ENCODE data around the gene IL17C. TPM values are rescaled to one million over a fixed set of nuclear protein-coding genes. Genes with fewer than 3 reads are reported as not detected.

Gene IL17C
- total RNA-seq, 2 donors from 2014 or later, result not detected

- H3K27ac ChIP-seq (ENCODE audit: low read depth, low read length), result no peak overlapping the region
- WGBS, 2 experiments (ENCODE audit: insufficient coverage in 1 of 2, insufficient read length in 1 of 2), result 91 to 94% methylated on average over 18 to 29 of the region's 29 CpGs
- peaks cover 5% of the 10 kb centered on the region for H3K4me1 ChIP-seq (ENCODE audit: control insufficient read depth, insufficient read depth, low read length)
- H3K36me3 ChIP-seq (ENCODE audit: control insufficient read depth, insufficient read depth, low read length), result no peaks in the 10 kb centered on the region
- no peak for DNase-seq
- TF ChIP-seq CTCF (conservative IDR thresholded peaks at IDR 0.05), result no peak
- H3K4me1 Mint-ChIP-seq, result peaks cover 5% of the 10 kb centered on the region
- no peak overlapping the region for H3K27ac Mint-ChIP-seq
- H3K9me3 Mint-ChIP-seq, result no peaks in the 10 kb centered on the region
- H3K36me3 Mint-ChIP-seq (ENCODE audit: low read depth), result peaks cover 16% of the 10 kb centered on the region
- H3K9ac ChIP-seq (ENCODE audit: extremely low read depth, low read length, poor library complexity, severe bottlenecking), result no peak overlapping the region
- no peak overlapping the region for H3K4me3 ChIP-seq (ENCODE audit: low read length)
- H3K27me3 Mint-ChIP-seq (ENCODE audit: insufficient read depth), result no peaks in the 10 kb centered on the region
- peak overlapping the region; percentile 20 for H3K4me3 Mint-ChIP-seq
- H3K9me3 ChIP-seq (ENCODE audit: control insufficient read depth, low read length), result no peaks in the 10 kb centered on the region
- H3K27me3 ChIP-seq (ENCODE audit: control insufficient read depth, insufficient read depth, low read length, poor library complexity, severe bottlenecking), result no peaks in the 10 kb centered on the region
Observed at GRCh38 chr16:88651989-88652761, 13.8 kb downstream of the IL17C start.

GRCh38 chr16:88652762-88653063, 14.3 kb downstream of the IL17C start:
- no peak for TF ChIP-seq CTCF (conservative IDR thresholded peaks at IDR 0.05)
- H3K27me3 ChIP-seq (ENCODE audit: control insufficient read depth, insufficient read depth, low read length, poor library complexity, severe bottlenecking), result no peaks in the 10 kb centered on the region
- WGBS, 2 experiments (ENCODE audit: insufficient coverage in 1 of 2, insufficient read length in 1 of 2), result 95 to 100% methylated on average over 5 to 8 of the region's 8 CpGs
- Mint-ChIP-seq H3K36me3 (ENCODE audit: low read depth) (peaks cover 16% of the 10 kb centered on the region), H3K27ac (no peak overlapping the region), H3K4me1 (peaks cover 5% of the 10 kb centered on the region), H3K9me3 (no peaks in the 10 kb centered on the region), H3K27me3 (ENCODE audit: insufficient read depth) (no peaks in the 10 kb centered on the region), H3K4me3 (no peak overlapping the region)
- no peak overlapping the region for H3K27ac ChIP-seq (ENCODE audit: low read depth, low read length)
- no peaks in the 10 kb centered on the region for H3K9me3 ChIP-seq (ENCODE audit: control insufficient read depth, low read length)
- peaks cover 5% of the 10 kb centered on the region for H3K4me1 ChIP-seq (ENCODE audit: control insufficient read depth, insufficient read depth, low read length)
- no peaks in the 10 kb centered on the region for H3K36me3 ChIP-seq (ENCODE audit: control insufficient read depth, insufficient read depth, low read length)
- no peak overlapping the region for H3K9ac ChIP-seq (ENCODE audit: extremely low read depth, low read length, poor library complexity, severe bottlenecking)
- no peak for DNase-seq
- no peak overlapping the region for H3K4me3 ChIP-seq (ENCODE audit: low read length)

- Histone ChIP-seq H3K27ac (ENCODE audit: low read depth, low read length) (no peak overlapping the region), H3K36me3 (ENCODE audit: control insufficient read depth, insufficient read depth, low read length) (peaks cover 2% of the 10 kb centered on the region), H3K9me3 (ENCODE audit: control insufficient read depth, low read length) (no peaks in the 10 kb centered on the region), H3K27me3 (ENCODE audit: control insufficient read depth, insufficient read depth, low read length, poor library complexity, severe bottlenecking) (no peaks in the 10 kb centered on the region), H3K4me3 (ENCODE audit: low read length) (no peak overlapping the region), H3K9ac (ENCODE audit: extremely low read depth, low read length, poor library complexity, severe bottlenecking) (no peak overlapping the region), H3K4me1 (ENCODE audit: control insufficient read depth, insufficient read depth, low read length) (peaks cover 5% of the 10 kb centered on the region)
- no peak overlapping the region for H3K4me3 Mint-ChIP-seq
- 95 to 97% methylated on average over 13 of the region's 13 CpGs for WGBS, 2 experiments (ENCODE audit: insufficient coverage in 1 of 2, insufficient read length in 1 of 2)
- H3K4me1 Mint-ChIP-seq, result peaks cover 5% of the 10 kb centered on the region
- no peak overlapping the region for H3K27ac Mint-ChIP-seq
- H3K27me3 Mint-ChIP-seq (ENCODE audit: insufficient read depth), result no peaks in the 10 kb centered on the region
- no peak for DNase-seq
- TF ChIP-seq CTCF (conservative IDR thresholded peaks at IDR 0.05), result no peak
- H3K36me3 Mint-ChIP-seq (ENCODE audit: low read depth), result peaks cover 16% of the 10 kb centered on the region
- no peaks in the 10 kb centered on the region for H3K9me3 Mint-ChIP-seq
Observed at GRCh38 chr16:88653101-88653500, 14.7 kb downstream of the IL17C start.
